ENCODE results near the gene OR10W1. TPM values are rescaled to one million over a fixed set of nuclear protein-coding genes. Genes with fewer than 3 reads are reported as not detected.

OR10W1 gene
- total RNA-seq, 1 experiment from 2014 or later = not detected

GRCh38 chr11:58286249-58286648 is 18.2 kb upstream of the OR10W1 start:
- Histone ChIP-seq H3K27ac (ENCODE audit: low read depth, low read length) (no peak overlapping the region), H3K9ac (ENCODE audit: low read length) (no peak overlapping the region), H3K4me3 (replicated peaks in 1 of 2; ENCODE audit: low read depth in 1 of 2, low read length in 2 of 2) (no peak overlapping the region), H3K9me2 (ENCODE audit: insufficient read depth) (no peaks in the 10 kb centered on the region), H4K20me1 (ENCODE audit: insufficient read depth) (no peaks in the 10 kb centered on the region), H3K9me3 (ENCODE audit: control insufficient read depth in 1 of 2, insufficient read depth in 1 of 2, low read depth in 1 of 2, low read length in 2 of 2) (no peaks in the 10 kb centered on the region), H3K4me1 (ENCODE audit: control insufficient read depth in 1 of 2, insufficient read depth in 2 of 2, low read length in 2 of 2) (no peaks in the 10 kb centered on the region), H3K79me2 (ENCODE audit: insufficient read depth, low read length) (no peaks in the 10 kb centered on the region), H3K4me2 (ENCODE audit: low read length) (no peak overlapping the region), H3K36me3 (ENCODE audit: control insufficient read depth in 1 of 2, insufficient read depth in 2 of 2, low read length in 2 of 2) (no peaks in the 10 kb centered on the region), H2AFZ (ENCODE audit: low read depth, low read length, poor library complexity, severe bottlenecking) (no peak overlapping the region), H3K27me3 (ENCODE audit: insufficient read depth, low read length) (no peaks in the 10 kb centered on the region)
- ChIA-PET CTCF (interaction anchor here (0.6 to 1.6 kb wide), 9 partner anchors 10 to 941 kb away, joined by 3 to 7 read pairs (median 5); partner anchors contain the start of gene BTBD18), POLR2A (no interaction called here), RAD21 (ENCODE audit: low non-redundant PET in 1 of 2, low total read pairs in 2 of 2, uncharacterized antibody in 2 of 2, unreplicated experiment in 2 of 2) (interaction anchor here in 1 of 2 experiments (0.9 to 1.0 kb wide), 2 partner anchors 126 to 534 kb away, joined by 3 to 5 read pairs; partner anchors contain the start of gene BTBD18)
- ATAC-seq (peak; percentile 94), DNase-seq (ENCODE audit: low read depth, low spot score) (peak; percentile 23)
- peak; percentile 61 for TF ChIP-seq RAD21 (IDR thresholded peaks at IDR 0.05; ENCODE audit: low read depth)
- no peak for TF ChIP-seq SP1 (IDR thresholded peaks at IDR 0.05; ENCODE audit: low read depth)
- no peak for TF ChIP-seq CEBPB (IDR thresholded peaks at IDR 0.05; ENCODE audit: low read depth)
- peak; percentile 24 to 79 (median 67); a peak in 5 of 6 replicates for TF ChIP-seq CTCF (IDR thresholded peaks at IDR 0.05 in 2 of 3, conservative IDR thresholded peaks at IDR 0.05 in 1 of 3; ENCODE audit: borderline replicate concordance in 1 of 3, insufficient read depth in 1 of 3, low read depth in 2 of 3, low read length in 2 of 3)
- no peak for TF ChIP-seq TCF7L2 (IDR thresholded peaks at IDR 0.05; ENCODE audit: borderline replicate concordance, extremely low read depth, insufficient read depth, insufficient read length)
- intact Hi-C loops (cut with micrococcal nuclease) = loop anchor here (5.0 to 10.0 kb wide), 2 partner anchors 461 to 624 kb away; no protein-coding TSS in a partner anchor
- BruUV-seq (replicated peaks) = no TSS peak

- H3K27ac ChIP-seq (ENCODE audit: low read depth, low read length) = no peak overlapping the region
- no peaks in the 10 kb centered on the region for H3K36me3 ChIP-seq (ENCODE audit: control insufficient read depth in 1 of 2, insufficient read depth in 2 of 2, low read length in 2 of 2)
- RAD21 ChIA-PET (ENCODE audit: low non-redundant PET in 1 of 2, low total read pairs in 2 of 2, uncharacterized antibody in 2 of 2, unreplicated experiment in 2 of 2) = interaction anchor here in 1 of 2 experiments (0.9 to 1.0 kb wide), 2 partner anchors 125 to 534 kb away, joined by 3 to 5 read pairs; partner anchors contain the start of gene BTBD18
- H4K20me1 ChIP-seq (ENCODE audit: insufficient read depth) = no peaks in the 10 kb centered on the region
- intact Hi-C loops (cut with micrococcal nuclease) = loop anchor here (5.0 to 10.0 kb wide), 2 partner anchors 461 to 623 kb away; no protein-coding TSS in a partner anchor
- CTCF ChIA-PET = interaction anchor here (0.6 to 1.6 kb wide), 9 partner anchors 11 to 940 kb away, joined by 3 to 7 read pairs (median 5); partner anchors contain the start of gene BTBD18
- no peaks in the 10 kb centered on the region for H3K27me3 ChIP-seq (ENCODE audit: insufficient read depth, low read length)
- H3K4me2 ChIP-seq (ENCODE audit: low read length) = no peak overlapping the region
- BruUV-seq (replicated peaks) = no TSS peak
- no peak overlapping the region for H2AFZ ChIP-seq (ENCODE audit: low read depth, low read length, poor library complexity, severe bottlenecking)
- POLR2A ChIA-PET = no interaction called here
- no peaks in the 10 kb centered on the region for H3K9me3 ChIP-seq (ENCODE audit: control insufficient read depth in 1 of 2, insufficient read depth in 1 of 2, low read depth in 1 of 2, low read length in 2 of 2)
- DNase-seq (ENCODE audit: low read depth, low spot score) (no peak), ATAC-seq (no peak)
- H3K9me2 ChIP-seq (ENCODE audit: insufficient read depth) = no peaks in the 10 kb centered on the region
- no peaks in the 10 kb centered on the region for H3K79me2 ChIP-seq (ENCODE audit: insufficient read depth, low read length)
- no peaks in the 10 kb centered on the region for H3K4me1 ChIP-seq (ENCODE audit: control insufficient read depth in 1 of 2, insufficient read depth in 2 of 2, low read length in 2 of 2)
- no peak overlapping the region for H3K9ac ChIP-seq (ENCODE audit: low read length)
- no peak overlapping the region for H3K4me3 ChIP-seq (replicated peaks in 1 of 2; ENCODE audit: low read depth in 1 of 2, low read length in 2 of 2)
- TF ChIP-seq REST (IDR thresholded peaks at IDR 0.05; ENCODE audit: low read depth) (no peak), ZBTB33 (IDR thresholded peaks at IDR 0.05; ENCODE audit: extremely low read depth, insufficient replicate concordance, low read length) (no peak), EZH2 (IDR thresholded peaks at IDR 0.05) (no peak), CBX3 (IDR thresholded peaks at IDR 0.05; ENCODE audit: low read depth) (no peak), ZNF274 (IDR thresholded peaks at IDR 0.05; ENCODE audit: low read depth, low read length) (no peak), ZFX (IDR thresholded peaks at IDR 0.05) (no peak)
Measured at GRCh38 chr11:58285483-58286040, 17.5 kb upstream of the OR10W1 start.

All from HCT116 (cell line).